ENCODE measurements around the gene LIMS2. TPM values are rescaled to one million over a fixed set of nuclear protein-coding genes. Genes with fewer than 3 reads are reported as not detected.
A peak's percentile ranks its signal among the peaks of the same experiment; 100 is the strongest.

Gene LIMS2
- total and polyA plus RNA-seq, 2 donors = 18.7 to 346 TPM

- H3K27ac ChIP-seq (ENCODE audit: low read depth) = no peak overlapping the region
- H3K4me1 ChIP-seq (ENCODE audit: insufficient read depth) = no peaks in the 10 kb centered on the region
- 91% methylated on average over 14 of the region's 14 CpGs for WGBS
- peaks cover 6% of the 10 kb centered on the region for H3K36me3 ChIP-seq (ENCODE audit: insufficient read depth)
- DNase-seq (ENCODE audit: extremely low spot score) = no peak
- no peak overlapping the region for H3K4me3 ChIP-seq (ENCODE audit: low read depth, low read length)
Measured at GRCh38 chr2:127706215-127706990, 31.1 kb upstream of the LIMS2 start.

- peaks cover 6% of the 10 kb centered on the region for H3K36me3 ChIP-seq (ENCODE audit: insufficient read depth)
- H3K4me1 ChIP-seq (ENCODE audit: insufficient read depth) = no peaks in the 10 kb centered on the region
- WGBS = 68% methylated on average over 5 of the region's 5 CpGs
- H3K4me3 ChIP-seq (ENCODE audit: low read depth, low read length) = no peak overlapping the region
- DNase-seq (ENCODE audit: extremely low spot score) = no peak
- no peak overlapping the region for H3K27ac ChIP-seq (ENCODE audit: low read depth)
Measured at GRCh38 chr2:127705391-127706065, 30.2 kb upstream of the LIMS2 start.

GRCh38 chr2:127704641-127705390 is 29.5 kb upstream of the LIMS2 start:
- Histone ChIP-seq H3K27ac (ENCODE audit: low read depth) (no peak overlapping the region), H3K4me3 (ENCODE audit: low read depth, low read length) (no peak overlapping the region), H3K4me1 (ENCODE audit: insufficient read depth) (no peaks in the 10 kb centered on the region), H3K36me3 (ENCODE audit: insufficient read depth) (peaks cover 6% of the 10 kb centered on the region)
- DNase-seq (ENCODE audit: extremely low spot score) = no peak
- WGBS = 73% methylated on average over 5 of the region's 5 CpGs

GRCh38 chr2:127703282-127703681 is 28.0 kb upstream of the LIMS2 start:
- Histone ChIP-seq H3K4me1 (ENCODE audit: insufficient read depth) (no peaks in the 10 kb centered on the region), H3K36me3 (ENCODE audit: insufficient read depth) (peaks cover 2% of the 10 kb centered on the region), H3K27ac (ENCODE audit: low read depth) (no peak overlapping the region), H3K4me3 (ENCODE audit: low read depth, low read length) (no peak overlapping the region)
- 94% methylated on average over 5 of the region's 5 CpGs for WGBS
- DNase-seq (ENCODE audit: extremely low spot score) = no peak

- DNase-seq (ENCODE audit: extremely low spot score) = no peak
- Histone ChIP-seq H3K36me3 (ENCODE audit: insufficient read depth) (peaks cover 2% of the 10 kb centered on the region), H3K27ac (ENCODE audit: low read depth) (peak overlapping the region; percentile 98), H3K4me3 (ENCODE audit: low read depth, low read length) (peak overlapping the region; percentile 72), H3K4me1 (ENCODE audit: insufficient read depth) (no peaks in the 10 kb centered on the region)
- 49% methylated on average over 19 of the region's 19 CpGs for WGBS
Measured at GRCh38 chr2:127702395-127703009, 27.2 kb upstream of the LIMS2 start.

- DNase-seq (ENCODE audit: extremely low spot score) = peak; percentile 36
- Histone ChIP-seq H3K4me1 (ENCODE audit: insufficient read depth) (no peaks in the 10 kb centered on the region), H3K27ac (ENCODE audit: low read depth) (peak overlapping the region; percentile 98), H3K36me3 (ENCODE audit: insufficient read depth) (peaks cover 2% of the 10 kb centered on the region), H3K4me3 (ENCODE audit: low read depth, low read length) (peak overlapping the region; percentile 72)
- under 1% methylated on average over 108 of the region's 108 CpGs for WGBS
Measured at GRCh38 chr2:127701651-127702394, 26.5 kb upstream of the LIMS2 start.

GRCh38 chr2:127701193-127701650 is 25.9 kb upstream of the LIMS2 start, which contains the start of gene SFT2D3:
Gene SFT2D3 (plus strand): TSS chr2:127701497. CDS start chr2:127701529, 32 bp downstream.
- Histone ChIP-seq H3K36me3 (ENCODE audit: insufficient read depth) (no peaks in the 10 kb centered on the region), H3K4me3 (ENCODE audit: low read depth, low read length) (peak within 1 kb of the TSS; percentile 72), H3K4me1 (ENCODE audit: insufficient read depth) (no peaks in the 10 kb centered on the region), H3K27ac (ENCODE audit: low read depth) (peak within 1 kb of the TSS; percentile 98)
- peak; percentile 74 for DNase-seq (ENCODE audit: extremely low spot score)
- under 1% methylated on average over 44 of the region's 44 CpGs for WGBS

GRCh38 chr2:127700527-127701192 is 25.3 kb upstream of the LIMS2 start:
- 53% methylated on average over 17 of the region's 17 CpGs for WGBS
- no peak for DNase-seq (ENCODE audit: extremely low spot score)
- Histone ChIP-seq H3K36me3 (ENCODE audit: insufficient read depth) (no peaks in the 10 kb centered on the region), H3K4me3 (ENCODE audit: low read depth, low read length) (peak overlapping the region; percentile 72), H3K27ac (ENCODE audit: low read depth) (peak overlapping the region; percentile 98), H3K4me1 (ENCODE audit: insufficient read depth) (no peaks in the 10 kb centered on the region)

- Histone ChIP-seq H3K27ac (ENCODE audit: low read depth) (no peak overlapping the region), H3K36me3 (ENCODE audit: insufficient read depth) (no peaks in the 10 kb centered on the region), H3K4me3 (ENCODE audit: low read depth, low read length) (no peak overlapping the region), H3K4me1 (ENCODE audit: insufficient read depth) (no peaks in the 10 kb centered on the region)
- DNase-seq (ENCODE audit: extremely low spot score) = no peak
- 95% methylated on average over 27 of the region's 27 CpGs for WGBS
Measured at GRCh38 chr2:127698553-127699355, 23.4 kb upstream of the LIMS2 start.

- no peaks in the 10 kb centered on the region for H3K4me1 ChIP-seq (ENCODE audit: insufficient read depth)
- 93% methylated on average over 21 of the region's 21 CpGs for WGBS
- DNase-seq (ENCODE audit: extremely low spot score) = no peak
- H3K4me3 ChIP-seq (ENCODE audit: low read depth, low read length) = no peak overlapping the region
- H3K36me3 ChIP-seq (ENCODE audit: insufficient read depth) = no peaks in the 10 kb centered on the region
- H3K27ac ChIP-seq (ENCODE audit: low read depth) = no peak overlapping the region
Measured at GRCh38 chr2:127697482-127698180, 22.3 kb upstream of the LIMS2 start.

Measured in urinary bladder (tissue), 4 donors.